Measurements from ENCODE around the gene ULK4. TPM values are rescaled to one million over a fixed set of nuclear protein-coding genes. Genes with fewer than 3 reads are reported as not detected.

ULK4 gene
- total RNA-seq, 2 donors from 2014 or later: 28.7 to 38.4 TPM

- Histone ChIP-seq H3K27me3 (replicated peaks; ENCODE audit: insufficient read depth) (no peaks in the 10 kb centered on the region), H3K36me3 (no peaks in the 10 kb centered on the region), H3K9me3 (no peaks in the 10 kb centered on the region), H3K4me3 (no peak overlapping the region), H3K4me1 (ENCODE audit: control insufficient read depth in 1 of 2, low read depth in 2 of 2) (no peaks in the 10 kb centered on the region), H3K27ac (no peak overlapping the region)
- ATAC-seq (ENCODE audit: insufficient number of reproducible peaks, low FRiP score, low read depth) (no peak), DNase-seq (ENCODE audit: low spot score) (no peak)
- TF ChIP-seq, protein P1, sequence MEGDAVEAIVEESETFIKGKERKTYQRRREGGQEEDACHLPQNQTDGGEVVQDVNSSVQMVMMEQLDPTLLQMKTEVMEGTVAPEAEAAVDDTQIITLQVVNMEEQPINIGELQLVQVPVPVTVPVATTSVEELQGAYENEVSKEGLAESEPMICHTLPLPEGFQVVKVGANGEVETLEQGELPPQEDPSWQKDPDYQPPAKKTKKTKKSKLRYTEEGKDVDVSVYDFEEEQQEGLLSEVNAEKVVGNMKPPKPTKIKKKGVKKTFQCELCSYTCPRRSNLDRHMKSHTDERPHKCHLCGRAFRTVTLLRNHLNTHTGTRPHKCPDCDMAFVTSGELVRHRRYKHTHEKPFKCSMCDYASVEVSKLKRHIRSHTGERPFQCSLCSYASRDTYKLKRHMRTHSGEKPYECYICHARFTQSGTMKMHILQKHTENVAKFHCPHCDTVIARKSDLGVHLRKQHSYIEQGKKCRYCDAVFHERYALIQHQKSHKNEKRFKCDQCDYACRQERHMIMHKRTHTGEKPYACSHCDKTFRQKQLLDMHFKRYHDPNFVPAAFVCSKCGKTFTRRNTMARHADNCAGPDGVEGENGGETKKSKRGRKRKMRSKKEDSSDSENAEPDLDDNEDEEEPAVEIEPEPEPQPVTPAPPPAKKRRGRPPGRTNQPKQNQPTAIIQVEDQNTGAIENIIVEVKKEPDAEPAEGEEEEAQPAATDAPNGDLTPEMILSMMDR (IDR thresholded peaks at IDR 0.05): no peak
These were observed 597.2 kb downstream of the ULK4 start for GRCh38 chr3:41364736-41365135.

DNA sequence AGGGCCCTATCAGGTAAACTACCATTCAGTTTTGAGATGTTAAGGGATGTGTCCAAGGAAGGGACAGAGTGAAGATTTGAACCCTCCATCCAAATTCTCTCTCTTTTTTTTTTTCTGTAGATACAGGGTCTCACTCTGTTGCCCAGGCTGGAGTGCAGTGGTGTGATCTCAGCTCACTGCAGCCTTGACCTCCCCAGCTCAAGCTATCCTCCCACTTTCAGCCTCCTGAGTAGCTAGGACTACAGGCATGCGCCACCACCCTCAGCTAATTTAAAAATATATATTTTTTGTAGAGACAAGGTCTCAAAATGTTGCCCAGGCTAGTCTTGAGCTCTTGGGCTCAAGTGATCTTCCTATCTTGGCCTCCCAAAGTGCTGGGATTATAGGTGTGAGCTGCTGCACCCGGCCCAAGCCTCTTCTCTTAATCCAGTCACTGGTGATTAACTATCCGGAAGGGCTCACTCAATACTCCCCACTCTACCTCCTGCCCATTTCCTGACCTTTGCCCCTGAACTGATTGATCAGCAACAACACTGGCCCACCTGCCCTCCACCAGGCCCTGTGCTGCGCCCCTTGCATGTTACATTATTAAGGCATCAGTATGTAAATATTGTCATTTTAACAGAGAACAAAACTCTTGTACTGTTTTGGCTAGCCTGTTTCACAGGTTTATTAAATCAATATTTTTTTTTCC lies 597.9 kb downstream of the ULK4 start:
- H3K9me3 ChIP-seq: no peaks in the 10 kb centered on the region
- no peaks in the 10 kb centered on the region for H3K4me1 ChIP-seq (ENCODE audit: control insufficient read depth in 1 of 2, low read depth in 2 of 2)
- no peak overlapping the region for H3K4me3 ChIP-seq
- TF ChIP-seq, protein P1 (IDR thresholded peaks at IDR 0.05): no peak
- ATAC-seq (ENCODE audit: insufficient number of reproducible peaks, low FRiP score, low read depth): no peak
- H3K36me3 ChIP-seq: no peaks in the 10 kb centered on the region
- no peaks in the 10 kb centered on the region for H3K27me3 ChIP-seq (replicated peaks; ENCODE audit: insufficient read depth)
- DNase-seq (ENCODE audit: low spot score): no peak
- H3K27ac ChIP-seq: no peak overlapping the region

DNA sequence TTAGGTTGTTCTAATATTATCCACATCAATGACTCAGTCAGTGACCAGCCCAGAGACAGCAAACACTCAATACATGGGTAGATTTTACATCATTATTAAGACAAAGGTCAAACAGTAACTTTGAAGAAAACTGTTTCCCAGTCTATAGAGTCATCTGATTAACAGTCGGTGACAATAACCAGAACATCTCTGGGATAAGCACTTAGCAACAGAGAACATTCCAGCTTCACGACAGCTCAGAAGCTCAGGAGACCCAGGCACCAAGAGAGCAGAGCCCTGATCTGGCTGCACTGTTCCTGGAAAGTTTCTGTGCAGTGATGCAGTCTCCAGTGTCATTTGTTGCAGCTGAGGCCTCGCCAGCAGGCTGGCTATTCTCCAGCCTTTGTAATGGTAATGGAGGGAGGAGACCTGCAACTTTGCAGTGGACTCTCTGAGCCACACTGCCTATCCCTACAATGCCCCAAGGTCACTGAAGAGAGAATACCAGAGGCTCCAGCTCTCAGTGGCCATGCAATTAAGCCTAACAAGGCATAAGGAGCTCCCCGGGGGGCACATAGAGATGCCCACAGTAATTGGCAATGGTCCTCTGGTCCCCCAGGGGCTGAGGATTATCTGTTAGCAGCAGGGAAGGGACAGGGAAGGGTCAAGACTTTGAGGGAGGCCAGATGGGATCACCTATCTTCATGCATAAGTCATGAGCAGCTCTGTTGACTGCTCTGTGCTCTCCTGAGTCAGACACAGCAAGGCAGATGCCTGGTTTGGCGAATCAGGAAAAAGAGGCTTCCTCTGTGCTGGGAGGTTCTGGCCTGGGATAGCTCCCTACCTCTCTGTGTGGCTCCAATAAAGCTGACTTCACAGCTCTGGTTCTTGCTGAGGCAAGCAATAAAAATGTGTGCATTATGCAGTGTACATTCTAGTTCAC lies 599.0 kb downstream of the ULK4 start:
- Histone ChIP-seq H3K4me3 (no peak overlapping the region), H3K36me3 (no peaks in the 10 kb centered on the region), H3K27me3 (replicated peaks; ENCODE audit: insufficient read depth) (no peaks in the 10 kb centered on the region), H3K27ac (no peak overlapping the region), H3K9me3 (no peaks in the 10 kb centered on the region), H3K4me1 (ENCODE audit: control insufficient read depth in 1 of 2, low read depth in 2 of 2) (no peaks in the 10 kb centered on the region)
- DNase-seq (ENCODE audit: low spot score): no peak
- ATAC-seq (ENCODE audit: insufficient number of reproducible peaks, low FRiP score, low read depth): no peak
- TF ChIP-seq, protein P1 (IDR thresholded peaks at IDR 0.05): no peak

DNA sequence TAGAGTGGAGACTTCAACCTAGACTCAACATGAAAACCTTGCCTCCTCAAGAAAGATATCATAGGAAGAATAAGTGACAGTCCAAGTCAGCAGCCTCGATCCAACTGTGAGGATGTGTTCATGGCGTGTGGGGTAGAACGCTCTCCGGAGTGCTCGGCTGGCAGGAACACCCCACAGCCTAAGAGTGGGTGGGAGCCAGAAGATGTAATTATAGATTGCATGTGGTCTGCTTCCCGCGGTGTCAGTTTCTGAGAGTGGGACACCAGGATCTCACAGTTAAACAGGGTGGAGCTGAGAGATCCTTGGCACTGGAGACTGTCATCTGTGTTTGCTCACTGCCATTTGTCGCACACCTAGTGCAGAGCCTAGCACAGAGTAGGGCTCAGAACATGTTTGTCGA lies 604.6 kb downstream of the ULK4 start:
- Histone ChIP-seq H3K4me1 (ENCODE audit: control insufficient read depth in 1 of 2, low read depth in 2 of 2) (no peaks in the 10 kb centered on the region), H3K4me3 (no peak overlapping the region), H3K27ac (no peak overlapping the region), H3K36me3 (no peaks in the 10 kb centered on the region), H3K27me3 (replicated peaks; ENCODE audit: insufficient read depth) (no peaks in the 10 kb centered on the region), H3K9me3 (no peaks in the 10 kb centered on the region)
- DNase-seq (ENCODE audit: low spot score): no peak
- TF ChIP-seq, protein P1 (IDR thresholded peaks at IDR 0.05): no peak
- no peak for ATAC-seq (ENCODE audit: insufficient number of reproducible peaks, low FRiP score, low read depth)

DNA sequence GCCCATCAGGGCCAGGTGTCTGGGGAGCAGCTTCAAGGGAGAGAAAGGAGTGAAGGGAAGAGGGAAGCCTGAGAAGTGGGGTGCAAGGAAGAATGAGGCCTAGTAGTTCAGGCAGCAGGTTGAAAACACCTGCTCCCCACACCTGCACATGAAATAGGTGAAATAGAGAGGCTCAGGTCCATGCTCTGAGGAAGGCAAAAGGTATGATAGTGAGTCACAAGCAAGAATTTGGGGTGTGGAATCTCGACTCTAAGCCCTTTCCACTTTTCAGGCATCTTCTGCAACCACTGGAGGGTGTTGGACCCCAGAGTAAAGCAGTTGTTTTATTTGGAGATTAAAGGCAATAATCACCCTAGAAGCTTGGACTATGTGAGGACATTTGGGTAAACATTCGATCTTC lies 605.1 kb downstream of the ULK4 start:
- no peaks in the 10 kb centered on the region for H3K36me3 ChIP-seq
- no peaks in the 10 kb centered on the region for H3K9me3 ChIP-seq
- TF ChIP-seq, protein P1 (IDR thresholded peaks at IDR 0.05): no peak
- no peak overlapping the region for H3K27ac ChIP-seq
- ATAC-seq (ENCODE audit: insufficient number of reproducible peaks, low FRiP score, low read depth) (no peak), DNase-seq (ENCODE audit: low spot score) (no peak)
- no peaks in the 10 kb centered on the region for H3K27me3 ChIP-seq (replicated peaks; ENCODE audit: insufficient read depth)
- no peaks in the 10 kb centered on the region for H3K4me1 ChIP-seq (ENCODE audit: control insufficient read depth in 1 of 2, low read depth in 2 of 2)
- no peak overlapping the region for H3K4me3 ChIP-seq
